Hematopoietic multipotent progenitor cell treated with erythropoietin and hydrocortisone succinate and interleukin-3 and kit ligand, for 15 days (in vitro differentiated cells): ENCODE results near the gene OR52M1.

Experiments
- DNase-seq: peaks from one replicate; pipeline ENCODE4 v3.0.0-alpha.2; 2015; ENCODE audit warnings: low spot score

Gene OR52M1

DNA sequence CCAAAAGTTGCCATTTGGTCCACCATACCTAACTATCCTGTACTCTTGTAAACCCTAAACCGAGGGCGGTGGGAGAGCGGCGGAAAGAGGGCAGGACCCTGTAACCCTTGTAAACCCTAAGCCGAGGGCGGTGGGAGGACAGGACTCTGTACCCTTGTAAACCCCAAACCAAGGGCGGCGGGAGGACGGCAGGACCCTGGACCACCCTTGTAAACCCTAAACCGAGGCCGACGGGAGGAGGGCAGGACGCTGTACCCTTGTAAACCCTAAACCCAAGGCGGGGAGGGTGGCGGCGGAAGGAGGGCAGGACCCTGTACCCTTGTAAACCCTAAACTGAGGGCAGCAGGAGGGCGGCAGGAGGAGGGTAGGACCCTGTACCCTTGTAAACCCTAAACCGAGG is 24.1 kb downstream of the OR52M1 start:
- DNase-seq = no peak

DNA sequence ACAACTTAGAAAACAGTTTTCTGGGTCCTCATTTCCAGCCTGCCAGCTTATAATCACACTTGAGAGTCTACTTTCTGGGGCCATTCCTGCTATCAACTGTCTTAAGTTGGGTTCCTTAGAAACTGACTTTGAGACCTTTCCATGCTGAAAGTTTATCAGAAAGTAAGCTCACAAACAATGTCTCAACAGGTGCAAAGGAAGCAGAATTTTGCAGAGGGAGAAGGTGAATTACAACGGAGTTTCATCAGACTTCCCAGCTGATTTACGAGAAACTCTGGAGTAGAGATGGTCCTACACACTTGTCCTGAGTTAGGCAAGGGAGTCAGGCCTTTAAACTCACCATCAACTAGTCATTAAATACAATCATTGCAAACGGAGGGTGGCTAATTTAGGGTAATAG is 31.9 kb downstream of the OR52M1 start:
- no peak for DNase-seq

DNA sequence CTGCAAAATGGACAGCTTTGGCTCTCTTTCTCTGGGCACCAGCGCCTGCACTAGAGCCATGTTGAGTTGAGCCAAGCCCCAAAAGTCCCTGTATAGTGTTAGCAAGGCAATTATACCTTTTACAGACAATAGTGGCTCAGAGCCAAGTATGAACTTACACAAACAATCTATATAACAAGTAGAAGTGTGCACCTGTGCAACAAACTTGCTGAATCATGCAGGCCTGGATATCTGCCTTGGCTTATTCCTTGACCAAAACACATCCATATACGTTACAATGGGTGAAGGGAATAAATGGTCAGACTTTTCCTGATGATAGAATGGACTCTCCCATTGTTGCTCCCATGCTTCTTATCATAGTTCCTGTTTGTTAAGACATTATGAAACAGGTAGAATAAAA is 32.8 kb downstream of the OR52M1 start:
- no peak for DNase-seq

DNA sequence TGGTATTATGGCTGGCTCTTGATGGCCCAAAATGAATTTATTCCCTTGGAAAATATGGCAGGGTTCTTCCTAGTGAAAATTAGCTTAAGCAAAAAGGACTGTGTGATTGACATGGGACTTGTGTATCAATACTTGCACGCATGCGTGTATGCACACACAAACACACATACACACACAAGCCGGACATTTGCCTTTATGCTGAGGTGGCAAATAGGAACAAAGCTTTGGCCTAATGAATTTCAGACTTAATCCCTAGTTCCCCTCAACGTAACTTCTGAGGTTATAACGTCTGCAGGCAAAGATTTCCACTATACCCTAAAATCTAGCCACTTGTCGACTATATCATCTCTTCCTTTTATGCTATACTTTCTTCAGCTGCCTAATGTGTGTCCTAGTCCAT is 33.6 kb downstream of the OR52M1 start:
- DNase-seq = no peak

DNA sequence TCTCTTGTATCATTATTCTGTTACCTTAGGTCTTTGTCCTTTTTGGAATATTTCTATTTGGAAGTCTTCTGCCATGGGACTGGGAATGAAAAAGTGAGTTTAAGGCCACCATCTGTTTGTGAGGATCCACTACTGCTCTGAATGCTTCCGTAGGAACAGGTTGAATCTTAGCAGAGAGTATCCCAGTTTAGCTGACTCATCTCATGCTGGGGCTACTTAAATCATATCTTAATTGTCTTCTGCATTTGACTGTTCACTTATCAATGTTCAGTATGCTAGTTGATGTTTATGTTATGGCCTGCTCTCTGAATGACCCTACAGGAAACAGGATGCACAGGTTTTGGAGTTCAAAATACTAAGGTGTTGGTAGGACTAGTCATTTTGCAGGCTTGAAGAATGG is 35.1 kb downstream of the OR52M1 start:
- no peak for DNase-seq

DNA sequence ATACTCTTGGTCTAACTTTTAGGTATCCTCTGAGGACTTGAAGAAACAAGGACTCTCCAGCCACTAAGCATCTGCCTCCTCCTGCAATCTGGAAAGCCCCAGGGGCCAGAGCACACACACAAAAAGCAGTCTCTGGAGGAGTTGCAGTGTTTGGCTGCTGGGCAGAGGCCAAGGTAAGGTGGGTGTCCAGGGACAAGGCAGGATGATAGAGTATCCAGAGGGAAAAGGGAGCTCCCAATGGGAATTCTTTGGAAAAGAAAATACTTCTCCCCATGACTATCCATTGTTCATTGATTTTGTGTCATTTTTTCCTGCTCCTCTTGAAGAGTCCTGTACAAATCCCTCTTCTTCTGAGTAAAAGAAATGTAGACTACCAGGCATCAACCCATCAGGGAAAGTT is 36.5 kb downstream of the OR52M1 start, which contains the start of gene OR52I2:
Gene OR52I2 (plus strand): TSS at position 301 of the 400 bp plus-strand sequence.
- no peak for DNase-seq

DNA sequence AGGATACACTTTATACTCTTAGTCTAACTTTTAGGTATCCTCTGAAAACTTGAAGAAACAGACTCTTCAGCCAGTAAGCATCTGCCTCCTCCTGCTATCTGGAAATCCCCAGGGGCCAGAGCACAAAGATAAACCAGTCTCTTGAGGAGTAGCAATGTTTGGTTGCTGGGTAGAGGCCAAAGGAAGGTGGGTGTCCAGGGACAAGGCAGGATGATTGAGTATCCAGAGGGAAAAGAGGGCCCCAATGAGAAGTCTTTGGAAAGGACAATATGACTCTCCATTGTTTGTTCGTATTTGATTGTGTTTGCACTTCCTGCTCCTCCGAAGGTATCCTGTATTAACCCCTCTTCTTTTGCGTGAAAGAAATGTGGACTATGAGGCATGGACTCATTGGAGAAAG is 44.0 kb downstream of the OR52M1 start:
- DNase-seq = no peak

DNA sequence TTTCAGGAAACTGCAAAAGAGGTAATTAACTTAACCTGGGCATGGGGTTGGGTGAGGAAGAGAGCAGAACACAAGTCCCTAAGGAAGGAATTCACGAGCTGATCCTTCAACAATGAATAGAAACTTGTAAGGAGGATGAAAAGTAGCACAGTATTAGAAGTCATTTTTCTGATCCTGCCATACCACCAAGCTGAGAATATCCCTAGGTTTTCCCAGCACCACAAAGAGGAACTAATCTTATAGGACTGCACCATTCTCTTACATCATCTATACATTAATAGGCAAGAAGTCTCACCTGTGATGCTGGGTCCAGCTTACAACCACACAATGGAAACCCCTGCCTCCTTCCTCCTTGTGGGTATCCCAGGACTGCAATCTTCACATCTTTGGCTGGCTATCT is 48.7 kb downstream of the OR52M1 start, which contains the start of gene OR52I1:
Gene OR52I1 (plus strand): TSS at position 301 of the 400 bp plus-strand sequence. CDS start 0 bp downstream, at position 301.
- no peak for DNase-seq
